Stimulated activated CD4-positive, alpha-beta T cell treated with anti-CD3 and anti-CD28 coated beads, TNF-alpha, amount 100 ng/mL, for 4 hours (primary cell): Measurements from ENCODE around the gene ATXN2.

Experiments
- DNase-seq, 3 experiments: peaks; one replicate each; pipeline ENCODE4 v3.0.0-alpha.2; 2020; ENCODE audit warnings: low read depth in 3 of 3

The ATXN2 gene

GRCh38 chr12:111453071-111453989 lies 145.8 kb downstream of the ATXN2 start:
- no peak for DNase-seq

- DNase-seq = no peak
Observed at GRCh38 chr12:111451649-111452129, 147.4 kb downstream of the ATXN2 start.

GRCh38 chr12:111451232-111451631 lies 147.9 kb downstream of the ATXN2 start:
- no peak for DNase-seq

GRCh38 chr12:111450676-111451075 lies 148.4 kb downstream of the ATXN2 start:
- DNase-seq = no peak

- no peak for DNase-seq
Observed at GRCh38 chr12:111448846-111449790, 150.0 kb downstream of the ATXN2 start.

GRCh38 chr12:111448266-111448830 lies 150.8 kb downstream of the ATXN2 start:
- no peak for DNase-seq

GRCh38 chr12:111447571-111448265 lies 151.4 kb downstream of the ATXN2 start:
- no peak for DNase-seq

GRCh38 chr12:111446631-111447570 lies 152.2 kb downstream of the ATXN2 start:
- DNase-seq = no peak

- DNase-seq = no peak
Observed at GRCh38 chr12:111445726-111446581, 153.2 kb downstream of the ATXN2 start.

- peak; percentile 50 to 65 (median 63) for DNase-seq
Observed at GRCh38 chr12:111444925-111445725, 154.0 kb downstream of the ATXN2 start.

- DNase-seq = no peak
Observed at GRCh38 chr12:111444314-111444924, 154.7 kb downstream of the ATXN2 start.

GRCh38 chr12:111443586-111443985 lies 155.5 kb downstream of the ATXN2 start:
- no peak for DNase-seq

GRCh38 chr12:111443086-111443485 lies 156.0 kb downstream of the ATXN2 start:
- no peak for DNase-seq

- DNase-seq = no peak
Observed at GRCh38 chr12:111442301-111443045, 156.6 kb downstream of the ATXN2 start.

- no peak for DNase-seq
Observed at GRCh38 chr12:111441107-111441928, 157.8 kb downstream of the ATXN2 start.

GRCh38 chr12:111440631-111441030 lies 158.5 kb downstream of the ATXN2 start:
- DNase-seq = no peak
